ENCODE results near the gene RERE. TPM values are rescaled to one million over a fixed set of nuclear protein-coding genes. Genes with fewer than 3 reads are reported as not detected.

The RERE gene
- total and polyA plus RNA-seq, 12 donors = 46.5 to 163 (median 139) TPM

- WGBS, 2 donors = 17 to 24% methylated on average over 8 of the region's 8 CpGs
- TF ChIP-seq, protein P1, sequence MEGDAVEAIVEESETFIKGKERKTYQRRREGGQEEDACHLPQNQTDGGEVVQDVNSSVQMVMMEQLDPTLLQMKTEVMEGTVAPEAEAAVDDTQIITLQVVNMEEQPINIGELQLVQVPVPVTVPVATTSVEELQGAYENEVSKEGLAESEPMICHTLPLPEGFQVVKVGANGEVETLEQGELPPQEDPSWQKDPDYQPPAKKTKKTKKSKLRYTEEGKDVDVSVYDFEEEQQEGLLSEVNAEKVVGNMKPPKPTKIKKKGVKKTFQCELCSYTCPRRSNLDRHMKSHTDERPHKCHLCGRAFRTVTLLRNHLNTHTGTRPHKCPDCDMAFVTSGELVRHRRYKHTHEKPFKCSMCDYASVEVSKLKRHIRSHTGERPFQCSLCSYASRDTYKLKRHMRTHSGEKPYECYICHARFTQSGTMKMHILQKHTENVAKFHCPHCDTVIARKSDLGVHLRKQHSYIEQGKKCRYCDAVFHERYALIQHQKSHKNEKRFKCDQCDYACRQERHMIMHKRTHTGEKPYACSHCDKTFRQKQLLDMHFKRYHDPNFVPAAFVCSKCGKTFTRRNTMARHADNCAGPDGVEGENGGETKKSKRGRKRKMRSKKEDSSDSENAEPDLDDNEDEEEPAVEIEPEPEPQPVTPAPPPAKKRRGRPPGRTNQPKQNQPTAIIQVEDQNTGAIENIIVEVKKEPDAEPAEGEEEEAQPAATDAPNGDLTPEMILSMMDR (IDR thresholded peaks at IDR 0.05) = no peak
- Histone ChIP-seq H3K27me3 (no peaks in the 10 kb centered on the region), H3K27ac (peak overlapping the region in 8 of 10 donors; percentile 4 to 81 (median 45)), H3K4me3 (no peak overlapping the region), H3K9me3 (peaks cover 0 to 5% (median 0%) of the 10 kb centered on the region in 11 donors), H3K36me3 (no peaks in the 10 kb centered on the region), H3K4me1 (peaks cover 2 to 33% (median 22%) of the 10 kb centered on the region in 9 donors)
- ATAC-seq (peak; percentile 81 to 96 (median 94)), DNase-seq (peak; percentile 77 to 89)
- intact Hi-C loops (cut with DNase I) = loop anchor here in 1 of 10 donors (1.0 kb wide), 1 partner anchor 18 kb away; no protein-coding TSS in a partner anchor
These were observed 378.3 kb downstream of the RERE start for GRCh38 chr1:8439015-8439702.

GRCh38 chr1:8438489-8438888 lies 379.0 kb downstream of the RERE start:
- no peaks in the 10 kb centered on the region for H3K36me3 ChIP-seq
- peaks cover 0 to 5% (median 0%) of the 10 kb centered on the region in 11 donors for H3K9me3 ChIP-seq
- peak overlapping the region in 7 of 10 donors; percentile 4 to 81 (median 45) for H3K27ac ChIP-seq
- 67 to 79% methylated on average over 4 of the region's 4 CpGs for WGBS, 2 donors
- peak in 4 of 8 donors; percentile 41 to 79 (median 57) for ATAC-seq
- intact Hi-C loops (cut with DNase I) = no loop called here
- peaks cover 2 to 33% (median 22%) of the 10 kb centered on the region in 9 donors for H3K4me1 ChIP-seq
- TF ChIP-seq, protein P1 (IDR thresholded peaks at IDR 0.05) = no peak
- no peaks in the 10 kb centered on the region for H3K27me3 ChIP-seq
- DNase-seq = no peak
- H3K4me3 ChIP-seq = no peak overlapping the region

- WGBS, 2 donors = 91 to 95% methylated on average over 4 of the region's 4 CpGs
- no peak overlapping the region for H3K27ac ChIP-seq
- no peak overlapping the region for H3K4me3 ChIP-seq
- ATAC-seq (no peak), DNase-seq (no peak)
- H3K36me3 ChIP-seq = no peaks in the 10 kb centered on the region
- no peaks in the 10 kb centered on the region for H3K27me3 ChIP-seq
- peaks cover 2 to 33% (median 23%) of the 10 kb centered on the region in 9 donors for H3K4me1 ChIP-seq
- intact Hi-C loops (cut with DNase I) = no loop called here
- H3K9me3 ChIP-seq = no peaks in the 10 kb centered on the region
- TF ChIP-seq, protein P1 (IDR thresholded peaks at IDR 0.05) = no peak
These were observed 380.1 kb downstream of the RERE start for GRCh38 chr1:8437347-8437746.

- H3K36me3 ChIP-seq = no peaks in the 10 kb centered on the region
- 69 to 80% methylated on average over 3 of the region's 3 CpGs for WGBS, 2 donors
- DNase-seq = no peak
- intact Hi-C loops (cut with DNase I) = no loop called here
- H3K4me1 ChIP-seq = peaks cover 2 to 48% (median 31%) of the 10 kb centered on the region in 9 donors
- no peaks in the 10 kb centered on the region for H3K27me3 ChIP-seq
- no peak overlapping the region for H3K4me3 ChIP-seq
- peak overlapping the region in 1 of 10 donors; percentile 4 for H3K27ac ChIP-seq
- TF ChIP-seq, protein P1 (IDR thresholded peaks at IDR 0.05) = no peak
- no peaks in the 10 kb centered on the region for H3K9me3 ChIP-seq
- ATAC-seq = no peak
These were observed 381.8 kb downstream of the RERE start for GRCh38 chr1:8435569-8436071.
